Liver (tissue), 9 donors: Measurements from ENCODE around the gene SETD3. TPM values are rescaled to one million over a fixed set of nuclear protein-coding genes. Genes with fewer than 3 reads are reported as not detected.

Experiments
- DNase-seq: peaks from one replicate; pipeline ENCODE4 v3.0.0-alpha.2; 2017; ENCODE audit warnings: low spot score
- H3K27ac ChIP-seq, 2 donors: one replicate each; pipeline ENCODE4 v1.7.0; 2013; ENCODE audit warnings: inconsistent platforms in 2 of 2, low read length in 2 of 2, control low read depth in 1 of 2, low read depth in 1 of 2, mild to moderate bottlenecking in 1 of 2
- H3K27me3 ChIP-seq, 4 donors: one replicate each; pipeline versions ENCODE4 v1.6.1 to v1.7.0; 2013; ENCODE audit warnings: low read length in 3 of 4, inconsistent platforms in 1 of 4, mild to moderate bottlenecking in 1 of 4, moderate library complexity in 1 of 4; ENCODE audit not compliant: control insufficient read depth in 4 of 4, insufficient read depth in 4 of 4
- H3K36me3 ChIP-seq, 4 donors: one replicate each; pipeline versions ENCODE4 v1.6.1 to v1.7.0; 2013; ENCODE audit warnings: low read length in 3 of 4, mild to moderate bottlenecking in 3 of 4, low read depth in 1 of 4, moderate library complexity in 1 of 4; ENCODE audit not compliant: control insufficient read depth in 4 of 4, insufficient read depth in 3 of 4
- H3K4me1 ChIP-seq, 4 donors: one replicate each; pipeline versions ENCODE4 v1.6.1 to v1.7.0; 2013; ENCODE audit warnings: low read length in 3 of 4, mild to moderate bottlenecking in 3 of 4, moderate library complexity in 1 of 4; ENCODE audit not compliant: control insufficient read depth in 4 of 4, insufficient read depth in 4 of 4
- H3K4me3 ChIP-seq, 3 donors: one replicate each; pipeline versions ENCODE4 v1.6.1 to v1.7.0; 2013; ENCODE audit warnings: low read length in 3 of 3, control low read depth in 1 of 3, low read depth in 1 of 3, mild to moderate bottlenecking in 1 of 3
- H3K9ac ChIP-seq, 2 donors: one replicate each; pipeline ENCODE4 v1.7.0; 2013; ENCODE audit warnings: low read length in 2 of 2, mild to moderate bottlenecking in 2 of 2, moderate library complexity in 2 of 2, control low read depth in 1 of 2, low read depth in 1 of 2
- H3K9me3 ChIP-seq, 4 donors: one replicate each; pipeline versions ENCODE4 v1.6.1 to v1.7.0; 2013; ENCODE audit warnings: low read length in 3 of 4; ENCODE audit not compliant: control insufficient read depth in 4 of 4
- ATF3 ChIP-seq: IDR thresholded peaks from 2 replicates; pipeline ENCODE4 v1.6.1; 2016; ENCODE audit warnings: antibody characterized with exemption
- CTCF ChIP-seq: fragments of 150-350 bp; IDR thresholded peaks from 2 replicates; pipeline ENCODE4 v1.5.1; 2017; ENCODE audit warnings: improper control_type of control experiment, low read depth, low read length; ENCODE audit not compliant: missing input control
- EGR1 ChIP-seq, 2 donors: IDR thresholded peaks; 2 replicates each; pipeline ENCODE4 v1.6.1; 2016 to 2018; ENCODE audit warnings: antibody characterized with exemption in 2 of 2, low read depth in 2 of 2
- FOXA1 ChIP-seq: IDR thresholded peaks from 2 replicates; pipeline ENCODE4 v1.6.1; 2016; ENCODE audit warnings: antibody characterized with exemption
- FOXA2 ChIP-seq: IDR thresholded peaks from 2 replicates; pipeline ENCODE4 v1.6.1; 2016; ENCODE audit warnings: antibody characterized with exemption
- GABPA ChIP-seq, 2 donors: IDR thresholded peaks in 1 of 2; conservative IDR thresholded peaks in 1 of 2; 2 replicates each; pipeline ENCODE4 v1.6.1; 2016; ENCODE audit warnings: antibody characterized with exemption in 2 of 2, mild to moderate bottlenecking in 1 of 2, moderate library complexity in 1 of 2
- HNF4A ChIP-seq, 2 donors: conservative IDR thresholded peaks; 2 replicates each; pipeline ENCODE4 v1.6.1; 2016; ENCODE audit warnings: antibody characterized with exemption in 2 of 2, mild to moderate bottlenecking in 2 of 2
- HNF4G ChIP-seq: IDR thresholded peaks from 2 replicates; pipeline ENCODE4 v1.6.1; 2016; ENCODE audit warnings: antibody characterized with exemption
- JUND ChIP-seq, 2 donors: IDR thresholded peaks; 2 replicates each; pipeline ENCODE4 v1.6.1; 2016; ENCODE audit warnings: antibody characterized with exemption in 2 of 2
- MAX ChIP-seq: IDR thresholded peaks from 2 replicates; pipeline ENCODE4 v1.6.1; 2016; ENCODE audit warnings: antibody characterized with exemption
- RAD21 ChIP-seq, 2 donors: IDR thresholded peaks; 2 replicates each; pipeline ENCODE4 v1.6.1; 2016; ENCODE audit warnings: antibody characterized with exemption in 2 of 2, mild to moderate bottlenecking in 2 of 2
- REST ChIP-seq: IDR thresholded peaks from 2 replicates; pipeline ENCODE4 v1.6.1; 2016; ENCODE audit warnings: antibody characterized with exemption, mild to moderate bottlenecking
- RXRA ChIP-seq, 2 donors: IDR thresholded peaks; 2 replicates each; pipeline ENCODE4 v1.6.1; 2017 to 2018; ENCODE audit warnings: antibody characterized with exemption in 2 of 2, mild to moderate bottlenecking in 1 of 2
- SP1 ChIP-seq: IDR thresholded peaks from 2 replicates; pipeline ENCODE4 v1.6.1; 2018; ENCODE audit warnings: antibody characterized with exemption, mild to moderate bottlenecking
- TAF1 ChIP-seq: conservative IDR thresholded peaks from 2 replicates; pipeline ENCODE4 v1.6.1; 2016; ENCODE audit warnings: antibody characterized with exemption, mild to moderate bottlenecking
- WGBS: extraction: QIAGEN DNeasy Blood & Tissue Kit; methylation state at CpG from one replicate; pipeline ENCODE4 v1.1.7; 2013; 5-methylcytosine and 5-hydroxymethylcytosine counted together
- polyA plus RNA-seq, 2 donors: library from polyadenylated mRNA; stranded (reverse) in 1 of 2; unstranded in 1 of 2; fragments of 200-250 nt in 1 of 2; fragments of >200 nt in 1 of 2; fragmentation: Nextera tagmentation in 1 of 2; extraction: Ambion mirVana in 1 of 2; gene quantifications; one replicate each; pipeline versions ENCODE4 v1.2.1 to v1.2.3, GENCODE V29; 2013 to 2015
- total RNA-seq, 2 donors: library from RNA; depleted of rRNA; stranded (reverse); fragments of >200 nt; gene quantifications; one replicate each; pipeline ENCODE4 v1.2.3, GENCODE V29; 2014
- donor health status: healthy.
- donor health status: healthy.
- donor health status: healthy.
- donor health status: healthy.
- donor health status: healthy.

The SETD3 gene
- total and polyA plus RNA-seq, 4 donors = 18.7 to 39.7 (median 19.4) TPM

- Histone ChIP-seq H3K36me3 (peaks cover 0 to 15% (median 2%) of the 10 kb centered on the region in 4 donors), H3K4me3 (no peak overlapping the region), H3K27me3 (no peaks in the 10 kb centered on the region), H3K9me3 (no peaks in the 10 kb centered on the region), H3K9ac (no peak overlapping the region), H3K4me1 (peaks cover 0 to 16% (median 3%) of the 10 kb centered on the region in 4 donors), H3K27ac (no peak overlapping the region)
- 93% methylated on average over 8 of the region's 8 CpGs for WGBS
- TF ChIP-seq TAF1 (no peak), FOXA2 (no peak), RXRA (IDR thresholded peaks at IDR 0.05) (no peak), GABPA (IDR thresholded peaks at IDR 0.05 in 1 of 2, conservative IDR thresholded peaks at IDR 0.05 in 1 of 2) (no peak), HNF4G (no peak), CTCF (no peak), MAX (no peak), REST (no peak), HNF4A (conservative IDR thresholded peaks at IDR 0.05) (no peak), SP1 (no peak), FOXA1 (no peak), JUND (IDR thresholded peaks at IDR 0.05) (no peak), ATF3 (no peak), EGR1 (IDR thresholded peaks at IDR 0.05; ENCODE audit: low read depth in 2 of 2) (no peak)
- DNase-seq = no peak
Measured at GRCh38 chr14:99519347-99519881, 38.8 kb upstream of the SETD3 start.

GRCh38 chr14:99518441-99519346 lies 38.0 kb upstream of the SETD3 start:
- no peak overlapping the region for H3K9ac ChIP-seq
- no peak overlapping the region for H3K4me3 ChIP-seq
- no peaks in the 10 kb centered on the region for H3K9me3 ChIP-seq
- peaks cover 0 to 20% (median 2%) of the 10 kb centered on the region in 4 donors for H3K36me3 ChIP-seq
- TF ChIP-seq RAD21 (IDR thresholded peaks at IDR 0.05) = peak; percentile 99 to 100
- peak; percentile 9 to 26 for TF ChIP-seq RXRA (IDR thresholded peaks at IDR 0.05)
- peak; percentile 98 for TF ChIP-seq CTCF
- TF ChIP-seq FOXA1 = no peak
- H3K4me1 ChIP-seq = peaks cover 0 to 12% (median 3%) of the 10 kb centered on the region in 4 donors
- 38% methylated on average over 21 of the region's 21 CpGs for WGBS
- no peaks in the 10 kb centered on the region for H3K27me3 ChIP-seq
- no peak overlapping the region for H3K27ac ChIP-seq
- DNase-seq = peak; percentile 82
